Measurements from ENCODE around the gene MAPRE2.

- TF ChIP-seq CTCF (IDR thresholded peaks at IDR 0.05) (no peak), ZFX (IDR thresholded peaks at IDR 0.05; ENCODE audit: borderline replicate concordance) (no peak)
These were observed 19.1 kb downstream of the MAPRE2 start for GRCh38 chr18:35060122-35060815.
